Measurements from ENCODE around the gene NUP43.
"Not testable (repeated sequence)": the region's sequence is repeated elsewhere in the genome, so short reads cannot be mapped to it uniquely, and the experiment has no call there.

The NUP43 gene

GRCh38 chr6:149755300-149756260 lies 9.3 kb upstream of the NUP43 start:
- Mint-ChIP-seq H3K27me3 (no peaks in the 10 kb centered on the region), H3K4me1 (peaks cover 25% of the 10 kb centered on the region), H3K27ac (ENCODE audit: low read depth) (no peak overlapping the region), H3K9me3 (no peaks in the 10 kb centered on the region), H3K4me3 (no peak overlapping the region), H3K36me3 (ENCODE audit: insufficient read depth) (peaks cover 12% of the 10 kb centered on the region)
- no peak for DNase-seq (ENCODE audit: low spot score in 2 of 2)
- ATAC-seq (replicated peaks; ENCODE audit: extremely low read depth, poor library complexity, severe bottlenecking) = no peak

- DNase-seq (ENCODE audit: low spot score in 2 of 2) = no peak
- Mint-ChIP-seq H3K36me3 (ENCODE audit: insufficient read depth) (peaks cover 10% of the 10 kb centered on the region), H3K27me3 (no peaks in the 10 kb centered on the region), H3K27ac (ENCODE audit: low read depth) (no peak overlapping the region), H3K9me3 (no peaks in the 10 kb centered on the region), H3K4me3 (no peak overlapping the region), H3K4me1 (peaks cover 23% of the 10 kb centered on the region)
- no peak for ATAC-seq (replicated peaks; ENCODE audit: extremely low read depth, poor library complexity, severe bottlenecking)
Observed at GRCh38 chr6:149754548-149754947, 8.2 kb upstream of the NUP43 start.

- peaks cover 23% of the 10 kb centered on the region for H3K4me1 Mint-ChIP-seq
- not testable (repeated sequence) for H3K27me3 Mint-ChIP-seq; H3K4me3 Mint-ChIP-seq; H3K9me3 Mint-ChIP-seq; DNase-seq (ENCODE audit: low spot score in 2 of 2); ATAC-seq (replicated peaks; ENCODE audit: extremely low read depth, poor library complexity, severe bottlenecking)
- H3K27ac Mint-ChIP-seq (ENCODE audit: low read depth) = peak overlapping the region; percentile 46
- H3K36me3 Mint-ChIP-seq (ENCODE audit: insufficient read depth) = peaks cover 13% of the 10 kb centered on the region
Observed at GRCh38 chr6:149753374-149753637, 7.0 kb upstream of the NUP43 start.

- Mint-ChIP-seq H3K4me1 (peaks cover 23% of the 10 kb centered on the region), H3K27ac (ENCODE audit: low read depth) (peak overlapping the region; percentile 46), H3K36me3 (ENCODE audit: insufficient read depth) (peaks cover 12% of the 10 kb centered on the region), H3K4me3 (no peak overlapping the region), H3K9me3 (no peaks in the 10 kb centered on the region), H3K27me3 (no peaks in the 10 kb centered on the region)
- no peak for DNase-seq (ENCODE audit: low spot score in 2 of 2)
- no peak for ATAC-seq (replicated peaks; ENCODE audit: extremely low read depth, poor library complexity, severe bottlenecking)
Observed at GRCh38 chr6:149752600-149753373, 6.5 kb upstream of the NUP43 start.

GRCh38 chr6:149751920-149752319 lies 5.6 kb upstream of the NUP43 start:
- peaks cover 13% of the 10 kb centered on the region for H3K36me3 Mint-ChIP-seq (ENCODE audit: insufficient read depth)
- not testable (repeated sequence) for DNase-seq (ENCODE audit: low spot score in 2 of 2); H3K27me3 Mint-ChIP-seq; H3K27ac Mint-ChIP-seq (ENCODE audit: low read depth); H3K4me3 Mint-ChIP-seq; ATAC-seq (replicated peaks; ENCODE audit: extremely low read depth, poor library complexity, severe bottlenecking); H3K9me3 Mint-ChIP-seq
- H3K4me1 Mint-ChIP-seq = peaks cover 18% of the 10 kb centered on the region

GRCh38 chr6:149751239-149751638 lies 4.9 kb upstream of the NUP43 start:
- no peak overlapping the region for H3K27ac Mint-ChIP-seq (ENCODE audit: low read depth)
- H3K4me3 Mint-ChIP-seq = peak overlapping the region; percentile 83
- no peaks in the 10 kb centered on the region for H3K9me3 Mint-ChIP-seq

GRCh38 chr6:149750136-149750609 lies 3.8 kb upstream of the NUP43 start:
- H3K27ac Mint-ChIP-seq (ENCODE audit: low read depth) = peak overlapping the region; percentile 69
- peak overlapping the region; percentile 83 for H3K4me3 Mint-ChIP-seq
- peaks cover 24% of the 10 kb centered on the region for H3K36me3 Mint-ChIP-seq (ENCODE audit: insufficient read depth)
- peaks cover 26% of the 10 kb centered on the region for H3K4me1 Mint-ChIP-seq
- DNase-seq (ENCODE audit: low spot score in 2 of 2) (no peak), ATAC-seq (replicated peaks; ENCODE audit: extremely low read depth, poor library complexity, severe bottlenecking) (peak; percentile 18)
- H3K9me3 Mint-ChIP-seq = no peaks in the 10 kb centered on the region
- H3K27me3 Mint-ChIP-seq = no peaks in the 10 kb centered on the region

More at GRCh38 chr6:149751239-149751638, 4.9 kb upstream of the NUP43 start:
- ATAC-seq (replicated peaks; ENCODE audit: extremely low read depth, poor library complexity, severe bottlenecking) (no peak), DNase-seq (ENCODE audit: low spot score in 2 of 2) (no peak)
- Mint-ChIP-seq H3K4me1 (peaks cover 25% of the 10 kb centered on the region), H3K36me3 (ENCODE audit: insufficient read depth) (peaks cover 16% of the 10 kb centered on the region), H3K27me3 (no peaks in the 10 kb centered on the region)

GRCh38 chr6:149749594-149750135 lies 3.3 kb upstream of the NUP43 start, which contains the start of gene PCMT1:
TSS of gene PCMT1 (plus strand) at chr6:149749741. CDS start at chr6:149749902, 161 bp downstream.
- Mint-ChIP-seq H3K27me3 (no peaks in the 10 kb centered on the region), H3K4me1 (peaks cover 26% of the 10 kb centered on the region), H3K4me3 (peak within 1 kb of the TSS; percentile 83), H3K9me3 (no peaks in the 10 kb centered on the region), H3K36me3 (ENCODE audit: insufficient read depth) (peaks cover 24% of the 10 kb centered on the region), H3K27ac (ENCODE audit: low read depth) (peak within 1 kb of the TSS; percentile 69)
- DNase-seq (ENCODE audit: low spot score in 2 of 2) (peak; percentile 84 to 85), ATAC-seq (replicated peaks; ENCODE audit: extremely low read depth, poor library complexity, severe bottlenecking) (peak; percentile 81)

GRCh38 chr6:149749082-149749593 lies 2.8 kb upstream of the NUP43 start:
- not testable (repeated sequence) for H3K27me3 Mint-ChIP-seq; DNase-seq (ENCODE audit: low spot score in 2 of 2); ATAC-seq (replicated peaks; ENCODE audit: extremely low read depth, poor library complexity, severe bottlenecking); H3K9me3 Mint-ChIP-seq
- Mint-ChIP-seq H3K4me1 (peaks cover 26% of the 10 kb centered on the region), H3K4me3 (peak overlapping the region; percentile 83), H3K27ac (ENCODE audit: low read depth) (peak overlapping the region; percentile 69), H3K36me3 (ENCODE audit: insufficient read depth) (peaks cover 25% of the 10 kb centered on the region)

- ATAC-seq (replicated peaks; ENCODE audit: extremely low read depth, poor library complexity, severe bottlenecking); H3K27me3 Mint-ChIP-seq; H3K27ac Mint-ChIP-seq (ENCODE audit: low read depth); H3K9me3 Mint-ChIP-seq; DNase-seq (ENCODE audit: low spot score in 2 of 2): not testable (repeated sequence)
- peak overlapping the region; percentile 98 for H3K4me3 Mint-ChIP-seq
- peaks cover 20% of the 10 kb centered on the region for H3K4me1 Mint-ChIP-seq
- H3K36me3 Mint-ChIP-seq (ENCODE audit: insufficient read depth) = peaks cover 54% of the 10 kb centered on the region
Observed at GRCh38 chr6:149745252-149745651, 1.1 kb downstream of the NUP43 start.

- H3K27ac Mint-ChIP-seq (ENCODE audit: low read depth) = no peak overlapping the region
- ATAC-seq (replicated peaks; ENCODE audit: extremely low read depth, poor library complexity, severe bottlenecking) (no peak), DNase-seq (ENCODE audit: low spot score in 2 of 2) (no peak)
- H3K36me3 Mint-ChIP-seq (ENCODE audit: insufficient read depth) = peaks cover 65% of the 10 kb centered on the region
- H3K4me3 Mint-ChIP-seq = no peak overlapping the region
- H3K27me3 Mint-ChIP-seq = no peaks in the 10 kb centered on the region
- no peaks in the 10 kb centered on the region for H3K9me3 Mint-ChIP-seq
- no peaks in the 10 kb centered on the region for H3K4me1 Mint-ChIP-seq
Observed at GRCh38 chr6:149734915-149735314, 11.4 kb downstream of the NUP43 start.

GRCh38 chr6:149733089-149733720 lies 13.1 kb downstream of the NUP43 start:
- DNase-seq (ENCODE audit: low spot score in 2 of 2) = no peak
- Mint-ChIP-seq H3K27me3 (no peaks in the 10 kb centered on the region), H3K9me3 (no peaks in the 10 kb centered on the region), H3K27ac (ENCODE audit: low read depth) (no peak overlapping the region), H3K4me1 (peaks cover 6% of the 10 kb centered on the region), H3K36me3 (ENCODE audit: insufficient read depth) (peaks cover 53% of the 10 kb centered on the region), H3K4me3 (no peak overlapping the region)
- no peak for ATAC-seq (replicated peaks; ENCODE audit: extremely low read depth, poor library complexity, severe bottlenecking)

Data from central memory CD8-positive, alpha-beta T cell (primary cell).